DMS79 treated with DMSO at 0.1 percent for 48 hours (cell line): ENCODE results near the gene PTPRG.
"Not testable (repeated sequence)": the region's sequence is repeated elsewhere in the genome, so short reads cannot be mapped to it uniquely, and the experiment has no call there.

ENCODE experiments used
- DNase-seq: peaks from one replicate; lab custom pipeline; 2025; lab: John Stamatoyannopoulos, UW

The PTPRG gene

GRCh38 chr3:62020706-62021105, 459.3 kb downstream of the PTPRG start:
- no peak for DNase-seq

GRCh38 chr3:62022312-62022711, 460.9 kb downstream of the PTPRG start:
- no peak for DNase-seq

GRCh38 chr3:62024882-62025281, 463.5 kb downstream of the PTPRG start:
- no peak for DNase-seq

GRCh38 chr3:62025913-62026312, 464.5 kb downstream of the PTPRG start:
- DNase-seq = no peak

- DNase-seq = no peak
These were observed 465.9 kb downstream of the PTPRG start for GRCh38 chr3:62027241-62027640.

GRCh38 chr3:62027796-62028195, 466.4 kb downstream of the PTPRG start:
- no peak for DNase-seq

GRCh38 chr3:62028236-62028635, 466.9 kb downstream of the PTPRG start:
- no peak for DNase-seq

- DNase-seq = no peak
These were observed 471.4 kb downstream of the PTPRG start for GRCh38 chr3:62032738-62033137.

GRCh38 chr3:62035402-62036057, 474.2 kb downstream of the PTPRG start:
- no peak for DNase-seq

GRCh38 chr3:62036726-62037125, 475.4 kb downstream of the PTPRG start:
- no peak for DNase-seq

GRCh38 chr3:62038798-62039197, 477.4 kb downstream of the PTPRG start:
- DNase-seq = not testable (repeated sequence)

- DNase-seq = no peak
These were observed 478.2 kb downstream of the PTPRG start for GRCh38 chr3:62039586-62039985.

- no peak for DNase-seq
These were observed 480.3 kb downstream of the PTPRG start for GRCh38 chr3:62041681-62042080.

GRCh38 chr3:62044874-62045411, 483.6 kb downstream of the PTPRG start:
- no peak for DNase-seq

GRCh38 chr3:62046326-62046725, 485.0 kb downstream of the PTPRG start:
- no peak for DNase-seq

GRCh38 chr3:62048577-62048976, 487.2 kb downstream of the PTPRG start:
- DNase-seq = no peak

GRCh38 chr3:62049033-62049432, 487.7 kb downstream of the PTPRG start:
- DNase-seq = no peak

- DNase-seq = no peak
These were observed 490.1 kb downstream of the PTPRG start for GRCh38 chr3:62051506-62051905.

GRCh38 chr3:62052331-62052730, 491.0 kb downstream of the PTPRG start:
- DNase-seq = no peak

GRCh38 chr3:62056658-62057057, 495.3 kb downstream of the PTPRG start:
- DNase-seq = no peak

- DNase-seq = no peak
These were observed 496.1 kb downstream of the PTPRG start for GRCh38 chr3:62057339-62058047.

- no peak for DNase-seq
These were observed 504.8 kb downstream of the PTPRG start for GRCh38 chr3:62065985-62066693.

- DNase-seq = no peak
These were observed 507.0 kb downstream of the PTPRG start for GRCh38 chr3:62068337-62068736.
